CD14-positive monocyte (primary cell): ENCODE results near the gene KIF4A. TPM values are rescaled to one million over a fixed set of nuclear protein-coding genes. Genes with fewer than 3 reads are reported as not detected.

Experiments
- DNase-seq, 3 donors: peaks; one replicate each; pipeline ENCODE4 v3.0.0-alpha.2; 2011 to 2022
- H2AFZ ChIP-seq: 2 replicates; pipeline ENCODE4 v1.6.0; 2012; ENCODE audit warnings: mild to moderate bottlenecking, low read depth, low read length, inconsistent platforms; ENCODE audit not compliant: insufficient read depth, poor library complexity, severe bottlenecking
- H3K27ac ChIP-seq, 2 donors: 1 replicate in 1 of 2; 2 replicates in 1 of 2; pipeline ENCODE4 v1.5.1; 2012 to 2013; ENCODE audit warnings: low read length in 2 of 2, control low read depth in 1 of 2, inconsistent platforms in 1 of 2, low read depth in 1 of 2, mild to moderate bottlenecking in 1 of 2
- H3K27me3 ChIP-seq, 2 donors: one replicate each; pipeline versions ENCODE4 v1.6.0 to v1.6.1; 2011 to 2013; ENCODE audit warnings: low read length in 2 of 2; ENCODE audit not compliant: control insufficient read depth in 2 of 2, insufficient read depth in 2 of 2
- H3K36me3 ChIP-seq, 2 donors: replicated peaks in 1 of 2; 1 replicate in 1 of 2; 2 replicates in 1 of 2; pipeline versions ENCODE4 v1.5.1 to v1.6.1; 2012 to 2013; ENCODE audit warnings: low read length in 2 of 2, control low read depth in 1 of 2, inconsistent platforms in 1 of 2, mild to moderate bottlenecking in 1 of 2; ENCODE audit not compliant: insufficient read depth in 2 of 2, control insufficient read depth in 1 of 2
- H3K4me1 ChIP-seq, 2 donors: 1 replicate in 1 of 2; 2 replicates in 1 of 2; pipeline versions ENCODE4 v1.5.1 to v1.6.1; 2012 to 2013; ENCODE audit warnings: low read length in 2 of 2, control low read depth in 1 of 2, inconsistent platforms in 1 of 2, mild to moderate bottlenecking in 1 of 2, moderate library complexity in 1 of 2; ENCODE audit not compliant: insufficient read depth in 2 of 2, control insufficient read depth in 1 of 2
- H3K4me2 ChIP-seq: replicated peaks from 2 replicates; pipeline ENCODE3; 2012; ENCODE audit warnings: low read length, moderate library complexity, mild to moderate bottlenecking; ENCODE audit not compliant: poor library complexity, severe bottlenecking; ENCODE audit errors: extremely low read depth
- H3K4me3 ChIP-seq, 3 experiments: fragments of 200-600 bp in 1 of 3; sonication (generic) in 1 of 3; replicated peaks in 1 of 3; 1 replicate in 2 of 3; 2 replicates in 1 of 3; pipeline ENCODE4 v1.5.1; 2011 to 2013; ENCODE audit warnings: low read length in 3 of 3, mild to moderate bottlenecking in 3 of 3, control low read depth in 2 of 3, low read depth in 2 of 3, inconsistent platforms in 1 of 3, moderate library complexity in 1 of 3
- H3K79me2 ChIP-seq: 2 replicates; pipeline ENCODE4 v1.6.0; 2012; ENCODE audit warnings: mild to moderate bottlenecking, control low read depth, inconsistent platforms, low read length, moderate library complexity; ENCODE audit not compliant: insufficient read depth
- H3K9ac ChIP-seq: 2 replicates; pipeline ENCODE4 v1.6.0; 2017; ENCODE audit warnings: low read length, mild to moderate bottlenecking; ENCODE audit not compliant: insufficient read depth, poor library complexity, severe bottlenecking
- H3K9me3 ChIP-seq, 2 donors: replicated peaks in 1 of 2; 1 replicate in 1 of 2; 2 replicates in 1 of 2; pipeline versions ENCODE4 v1.5.1 to v1.6.1; 2012 to 2013; ENCODE audit warnings: low read length in 2 of 2, control low read depth in 1 of 2; ENCODE audit not compliant: control insufficient read depth in 1 of 2, insufficient read depth in 1 of 2
- H4K20me1 ChIP-seq: 2 replicates; pipeline ENCODE4 v1.6.0; 2012; ENCODE audit warnings: mild to moderate bottlenecking, low read length, control low read depth, moderate library complexity; ENCODE audit not compliant: insufficient read depth
- H3K27ac Mint-ChIP-seq, 7 donors: one replicate each; pipeline ENCODE4 v1.8.0; 2020; ENCODE audit warnings: mild to moderate bottlenecking in 7 of 7, mixed read lengths in 7 of 7, moderate library complexity in 6 of 7, inconsistent platforms in 2 of 7
- H3K27me3 Mint-ChIP-seq, 3 donors: one replicate each; pipeline ENCODE4 v1.8.0; 2021 to 2022; ENCODE audit warnings: low read depth in 3 of 3, mild to moderate bottlenecking in 3 of 3, mixed read lengths in 3 of 3, moderate library complexity in 3 of 3, inconsistent platforms in 1 of 3
- H3K36me3 Mint-ChIP-seq, 2 donors: one replicate each; pipeline ENCODE4 v1.8.0; 2020; ENCODE audit warnings: mixed read lengths in 2 of 2, inconsistent platforms in 1 of 2, mild to moderate bottlenecking in 1 of 2
- H3K4me1 Mint-ChIP-seq: one replicate; pipeline ENCODE4 v1.8.0; 2020; ENCODE audit warnings: mild to moderate bottlenecking, mixed read lengths
- H3K4me3 Mint-ChIP-seq, 2 donors: one replicate each; pipeline ENCODE4 v1.8.0; 2020; ENCODE audit warnings: mild to moderate bottlenecking in 2 of 2, mixed read lengths in 2 of 2, moderate library complexity in 1 of 2
- H3K9me3 Mint-ChIP-seq, 7 donors: one replicate each; pipeline ENCODE4 v1.8.0; 2020 to 2022; ENCODE audit warnings: mixed read lengths in 7 of 7, mild to moderate bottlenecking in 6 of 7, moderate library complexity in 6 of 7, inconsistent platforms in 2 of 7
- CTCF ChIP-seq: fragments of 200-600 bp; IDR thresholded peaks from one replicate; pipeline ENCODE4 v1.8.0; 2022; ENCODE audit warnings: antibody characterized with exemption, mild to moderate bottlenecking
- WGBS: methylation state at CpG from one replicate; pipeline ENCODE4 v1.1.5; 2013; ENCODE audit warnings: missing lambda C conversion rate; ENCODE audit not compliant: insufficient coverage; 5-methylcytosine and 5-hydroxymethylcytosine counted together
- intact Hi-C, 2 donors: fragments of 100-400 bp; cut with micrococcal nuclease; formaldehyde crosslinking; loops; one replicate each; pipeline versions ENCODE4 v1.15.0 to v1.15.1; 2023
- polyA plus RNA-seq, 3 donors: library from polyadenylated mRNA; depleted of rRNA in 1 of 3; unstranded in 2 of 3; stranded (reverse) in 1 of 3; fragments of 300-500 nt in 2 of 3; fragments of >200 nt in 1 of 3; fragmentation: Illumina TruSeq in 2 of 3; gene quantifications; 1 replicate in 2 of 3; 2 replicates in 1 of 3; pipeline ENCODE4 v1.2.3, GENCODE V29; 2012 to 2021
- small RNA-seq: library from RNA; depleted of rRNA; stranded (forward); fragments of <200 nt; gene quantifications from one replicate; pipeline ENCODE3, GENCODE V24; 2012; ENCODE audit warnings: low read depth; ENCODE audit not compliant: insufficient read length

Gene KIF4A
- polyA plus RNA-seq, 3 donors = 0.03 TPM; not detected in 2

DNA sequence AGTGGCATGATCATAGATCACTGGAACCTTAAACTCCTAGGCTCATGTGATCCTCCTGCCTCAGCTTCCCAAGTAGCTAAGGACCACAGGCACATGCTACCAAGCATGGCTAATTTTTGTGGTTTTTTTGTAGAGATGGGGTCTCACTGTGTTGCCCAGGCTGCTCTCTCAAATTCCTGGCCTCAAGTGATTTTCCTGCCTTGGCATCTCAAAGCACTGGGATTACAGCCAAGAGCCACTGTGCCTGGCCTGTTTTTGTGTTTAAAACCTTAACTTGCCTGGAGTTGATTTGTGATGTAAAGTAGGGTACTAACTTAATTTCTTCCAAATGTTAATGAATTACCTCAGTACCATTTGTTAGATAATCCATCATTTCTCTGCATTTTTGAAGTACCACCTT lies 177.1 kb downstream of the KIF4A start:
- Mint-ChIP-seq H3K27me3 (peaks cover 0 to 7% (median 1%) of the 10 kb centered on the region in 3 donors), H3K9me3 (no peaks in the 10 kb centered on the region), H3K4me3 (no peak overlapping the region), H3K27ac (no peak overlapping the region), H3K4me1 (peaks cover 14% of the 10 kb centered on the region), H3K36me3 (no peaks in the 10 kb centered on the region)
- intact Hi-C loops = no loop called here
- Histone ChIP-seq H3K4me1 (peaks cover 10 to 13% of the 10 kb centered on the region in 2 donors), H3K4me3 (no peak overlapping the region), H3K27ac (no peak overlapping the region), H4K20me1 (no peaks in the 10 kb centered on the region), H3K9ac (no peak overlapping the region), H3K36me3 (no peaks in the 10 kb centered on the region), H3K79me2 (no peaks in the 10 kb centered on the region), H2AFZ (no peak overlapping the region), H3K9me3 (no peaks in the 10 kb centered on the region), H3K27me3 (no peaks in the 10 kb centered on the region), H3K4me2 (no peak overlapping the region)
- no peak for TF ChIP-seq CTCF
- no peak for DNase-seq

GRCh38 chrX:70468709-70469108 lies 178.8 kb downstream of the KIF4A start:
- TF ChIP-seq CTCF = no peak
- Mint-ChIP-seq H3K4me3 (no peak overlapping the region), H3K27ac (no peak overlapping the region), H3K4me1 (peaks cover 14% of the 10 kb centered on the region), H3K9me3 (no peaks in the 10 kb centered on the region), H3K36me3 (no peaks in the 10 kb centered on the region), H3K27me3 (peaks cover 0 to 7% (median 4%) of the 10 kb centered on the region in 3 donors)
- WGBS = no CpG with 5 or more reads among the region's 1 CpG
- Histone ChIP-seq H2AFZ (no peak overlapping the region), H3K9me3 (no peaks in the 10 kb centered on the region), H3K4me2 (no peak overlapping the region), H3K27ac (no peak overlapping the region), H4K20me1 (no peaks in the 10 kb centered on the region), H3K4me3 (no peak overlapping the region), H3K9ac (no peak overlapping the region), H3K27me3 (no peaks in the 10 kb centered on the region), H3K36me3 (no peaks in the 10 kb centered on the region), H3K4me1 (peaks cover 10 to 13% of the 10 kb centered on the region in 2 donors), H3K79me2 (no peaks in the 10 kb centered on the region)
- intact Hi-C loops = no loop called here
- no peak for DNase-seq

Small RNAs within 50 kb of the gene (small RNA-seq; reads per million reads assigned to genes)
- gene RNA5SP507 (not detected), gene RNU4-81P (not detected), gene RNY4P23 (13.5 reads per million, percentile 81 among the genes with 10 or more reads in this experiment)

Other genes with a start within 250 kb of the KIF4A start
- gene AWAT2, start 240.2 kb upstream of the KIF4A start, polyA plus RNA-seq = not detected
- gene OTUD6A, start 227.6 kb upstream of the KIF4A start, polyA plus RNA-seq = not detected
- 10 to 100 TPM; 55.7 to 60.4 (median 56.8) TPM for gene IGBP1, start 156.7 kb upstream of the KIF4A start, polyA plus RNA-seq
- gene DGAT2L6, start 112.6 kb upstream of the KIF4A start, polyA plus RNA-seq = not detected
- not detected for gene AWAT1, start 55.4 kb upstream of the KIF4A start, polyA plus RNA-seq
- under 1 TPM in 1 of 3 donors, not detected in 2; 0.36 TPM for gene P2RY4, start 29.9 kb upstream of the KIF4A start, polyA plus RNA-seq
- not detected for gene ARR3, start 21.8 kb upstream of the KIF4A start, polyA plus RNA-seq
- not detected for gene RAB41, start 7.9 kb upstream of the KIF4A start, polyA plus RNA-seq
- 10 to 100 TPM; 16.9 to 18.9 (median 17.4) TPM for gene PDZD11, start 177 bp upstream of the KIF4A start, polyA plus RNA-seq
- not detected for gene GDPD2, start 133.2 kb downstream of the KIF4A start, polyA plus RNA-seq
- gene DLG3, start 154.7 kb downstream of the KIF4A start, polyA plus RNA-seq = under 1 TPM in 2 of 3 donors, not detected in 1; 0.12 to 0.17 TPM